ENCODE results near the gene ADD3. TPM values are rescaled to one million over a fixed set of nuclear protein-coding genes. Genes with fewer than 3 reads are reported as not detected.

The ADD3 gene
- total RNA-seq, 6 experiments from 2014 or later: 11.7 to 71.3 (median 16.2) TPM

DNA sequence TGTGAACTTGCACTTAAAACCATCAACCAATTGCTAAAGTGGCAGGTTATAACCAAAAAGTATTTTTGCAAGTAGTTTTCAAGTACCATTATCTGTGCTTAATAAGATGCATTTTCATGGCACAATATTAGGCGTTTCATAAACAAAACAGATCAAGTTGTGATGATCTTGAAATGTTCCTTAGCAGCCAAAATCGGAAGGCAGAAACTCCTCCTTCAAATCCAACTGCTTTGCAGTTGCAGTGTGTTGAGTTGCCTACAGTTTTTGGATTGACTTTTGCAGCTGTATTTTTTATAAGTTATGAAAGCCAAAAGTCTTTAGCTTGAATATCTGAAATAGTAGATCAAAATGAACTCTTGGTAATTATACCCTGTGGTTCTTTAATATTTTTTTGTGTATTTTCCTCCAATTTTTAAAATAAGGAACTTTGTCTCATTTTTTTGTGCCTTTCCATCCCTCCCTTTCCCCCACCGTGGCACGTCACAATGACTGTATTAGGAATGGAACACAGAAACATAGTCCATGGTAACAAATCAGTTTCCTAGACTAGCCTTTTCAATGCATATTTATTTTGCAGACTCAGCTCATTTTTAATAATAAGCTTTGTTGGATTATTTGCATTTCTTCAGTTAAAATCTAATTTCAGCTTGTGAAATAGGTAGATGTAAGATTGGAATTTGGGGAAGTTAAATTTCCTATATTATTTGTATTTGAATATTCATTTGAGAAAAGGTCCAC, 80.8 kb downstream of the ADD3 start:
- no peak for DNase-seq
- H3K27ac ChIP-seq: no peak overlapping the region
- H3K4me3 ChIP-seq: no peak overlapping the region
- H3K36me3 ChIP-seq: no peaks in the 10 kb centered on the region
- peaks cover 0 to 12% (median 0%) of the 10 kb centered on the region in 4 donors for H3K4me1 ChIP-seq
- no peak for ATAC-seq
- no peaks in the 10 kb centered on the region for H3K27me3 ChIP-seq
- intact Hi-C loops (cut with DNase I): no loop called here
- 67% methylated on average over 4 of the region's 4 CpGs for WGBS (ENCODE audit: insufficient coverage, low coverage, low lambda C conversion rate, missing lambda C conversion rate)
- H3K9me3 ChIP-seq: no peaks in the 10 kb centered on the region
- TF ChIP-seq, protein P1, sequence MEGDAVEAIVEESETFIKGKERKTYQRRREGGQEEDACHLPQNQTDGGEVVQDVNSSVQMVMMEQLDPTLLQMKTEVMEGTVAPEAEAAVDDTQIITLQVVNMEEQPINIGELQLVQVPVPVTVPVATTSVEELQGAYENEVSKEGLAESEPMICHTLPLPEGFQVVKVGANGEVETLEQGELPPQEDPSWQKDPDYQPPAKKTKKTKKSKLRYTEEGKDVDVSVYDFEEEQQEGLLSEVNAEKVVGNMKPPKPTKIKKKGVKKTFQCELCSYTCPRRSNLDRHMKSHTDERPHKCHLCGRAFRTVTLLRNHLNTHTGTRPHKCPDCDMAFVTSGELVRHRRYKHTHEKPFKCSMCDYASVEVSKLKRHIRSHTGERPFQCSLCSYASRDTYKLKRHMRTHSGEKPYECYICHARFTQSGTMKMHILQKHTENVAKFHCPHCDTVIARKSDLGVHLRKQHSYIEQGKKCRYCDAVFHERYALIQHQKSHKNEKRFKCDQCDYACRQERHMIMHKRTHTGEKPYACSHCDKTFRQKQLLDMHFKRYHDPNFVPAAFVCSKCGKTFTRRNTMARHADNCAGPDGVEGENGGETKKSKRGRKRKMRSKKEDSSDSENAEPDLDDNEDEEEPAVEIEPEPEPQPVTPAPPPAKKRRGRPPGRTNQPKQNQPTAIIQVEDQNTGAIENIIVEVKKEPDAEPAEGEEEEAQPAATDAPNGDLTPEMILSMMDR (IDR thresholded peaks at IDR 0.05): no peak
- no peak for TF ChIP-seq POLR2A (IDR thresholded peaks at IDR 0.05)

DNA sequence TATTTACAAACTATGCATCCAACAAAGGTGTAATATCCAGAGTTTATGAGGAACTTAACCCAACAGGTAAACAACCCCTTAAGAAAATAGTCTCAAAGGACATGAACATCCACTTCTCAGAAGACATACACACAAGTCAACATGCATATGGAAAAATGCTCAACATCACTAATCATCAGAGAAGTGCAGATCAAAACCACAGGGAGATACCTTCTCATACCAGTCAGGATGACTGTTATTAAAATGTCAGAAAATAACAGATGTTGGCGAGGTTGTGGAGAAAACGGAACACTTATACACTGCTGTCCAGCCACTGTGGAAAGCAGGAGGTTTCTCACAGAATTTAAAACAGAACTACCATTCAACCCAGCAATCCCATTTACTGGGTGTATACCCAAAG, 84.0 kb downstream of the ADD3 start:
- intact Hi-C loops (cut with DNase I): no loop called here
- DNase-seq: no peak
- Histone ChIP-seq H3K9me3 (no peaks in the 10 kb centered on the region), H3K27me3 (no peaks in the 10 kb centered on the region), H3K36me3 (no peaks in the 10 kb centered on the region), H3K27ac (no peak overlapping the region), H3K4me1 (no peaks in the 10 kb centered on the region), H3K4me3 (no peak overlapping the region)
- 95% methylated on average over 2 of the region's 2 CpGs for WGBS (ENCODE audit: insufficient coverage, low coverage, low lambda C conversion rate, missing lambda C conversion rate)
- no peak for TF ChIP-seq POLR2A (IDR thresholded peaks at IDR 0.05)
- TF ChIP-seq, protein P1 (IDR thresholded peaks at IDR 0.05): no peak
- ATAC-seq: no peak

DNA sequence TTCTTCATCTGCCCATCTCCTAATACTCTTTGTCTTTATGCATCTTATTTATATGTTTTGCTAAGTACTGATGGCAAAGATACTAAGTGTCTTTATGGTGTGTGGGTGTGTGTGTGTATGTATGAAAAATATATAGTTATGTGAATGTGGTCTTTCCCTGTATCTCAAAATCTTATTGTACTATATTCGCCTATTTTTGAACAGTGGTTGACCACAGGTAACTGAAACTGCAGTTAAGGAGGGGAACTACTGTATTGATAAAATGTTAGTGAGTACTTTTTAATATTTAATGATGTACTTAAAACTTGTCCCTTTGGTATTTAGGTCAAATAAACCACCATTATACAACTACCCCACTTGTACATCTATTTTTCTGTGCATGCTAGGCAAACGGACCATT, 85.9 kb downstream of the ADD3 start:
- H3K36me3 ChIP-seq: no peaks in the 10 kb centered on the region

DNA sequence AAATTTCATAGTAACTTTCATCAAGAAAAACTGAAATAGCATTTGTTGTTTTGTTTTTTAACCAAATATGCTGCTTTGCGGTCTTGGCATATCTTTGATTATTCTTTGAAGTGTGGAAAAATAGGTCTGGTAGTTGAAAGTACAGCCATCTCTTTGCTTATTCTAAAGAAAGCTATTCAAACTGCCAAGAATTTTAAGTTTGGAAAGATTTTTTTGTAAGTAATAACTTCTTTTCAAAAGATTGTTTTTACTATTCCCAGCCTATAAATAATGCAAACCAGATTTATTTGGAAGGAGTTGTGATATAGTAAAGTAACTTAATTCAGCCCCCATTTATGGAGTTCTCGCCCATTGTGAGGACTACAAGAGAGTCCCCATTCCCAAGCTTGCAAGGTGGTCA, 87.0 kb downstream of the ADD3 start:
- no peak for TF ChIP-seq POLR2A (IDR thresholded peaks at IDR 0.05)
- TF ChIP-seq, protein P1 (IDR thresholded peaks at IDR 0.05): no peak
- DNase-seq: no peak
- WGBS (ENCODE audit: insufficient coverage, low coverage, low lambda C conversion rate, missing lambda C conversion rate): 90% methylated on average over 2 of the region's 2 CpGs
- no peaks in the 10 kb centered on the region for H3K36me3 ChIP-seq
- H3K4me1 ChIP-seq: no peaks in the 10 kb centered on the region
- no peak for ATAC-seq
- no peaks in the 10 kb centered on the region for H3K9me3 ChIP-seq
- intact Hi-C loops (cut with DNase I): no loop called here
- no peak overlapping the region for H3K4me3 ChIP-seq
- no peak overlapping the region for H3K27ac ChIP-seq
- no peaks in the 10 kb centered on the region for H3K27me3 ChIP-seq

More for the DNA sequence above, 85.9 kb downstream of the ADD3 start:
- ATAC-seq (no peak), DNase-seq (no peak)
- Histone ChIP-seq H3K4me1 (no peaks in the 10 kb centered on the region), H3K27ac (no peak overlapping the region), H3K27me3 (no peaks in the 10 kb centered on the region), H3K4me3 (no peak overlapping the region), H3K9me3 (no peaks in the 10 kb centered on the region)
- TF ChIP-seq, protein P1 (IDR thresholded peaks at IDR 0.05): no peak
- TF ChIP-seq POLR2A (IDR thresholded peaks at IDR 0.05): no peak
- WGBS (ENCODE audit: insufficient coverage, low coverage, low lambda C conversion rate, missing lambda C conversion rate): 93% methylated on average over 2 of the region's 2 CpGs
- intact Hi-C loops (cut with DNase I): no loop called here

Measured in right lobe of liver (tissue), 6 donors.